ENCODE measurements around the gene RFX8.

GRCh38 chr2:101364878-101365277 lies 110.0 kb downstream of the RFX8 start:
- no peak for TF ChIP-seq CTCF (IDR thresholded peaks at IDR 0.05)
- TF ChIP-seq POLR2A (IDR thresholded peaks at IDR 0.05): no peak

Measured in sigmoid colon (tissue), 3 donors.